Stimulated activated CD8-positive, alpha-beta memory T cell treated with anti-CD3 and anti-CD28 coated beads, Interleukin-4, amount 100 ng/mL, for 48 hours (primary cell): Measurements from ENCODE around the gene INO80C.

Source experiments
- DNase-seq: peaks from one replicate; pipeline ENCODE4 v3.0.0-alpha.2; 2020

INO80C gene, protein sequence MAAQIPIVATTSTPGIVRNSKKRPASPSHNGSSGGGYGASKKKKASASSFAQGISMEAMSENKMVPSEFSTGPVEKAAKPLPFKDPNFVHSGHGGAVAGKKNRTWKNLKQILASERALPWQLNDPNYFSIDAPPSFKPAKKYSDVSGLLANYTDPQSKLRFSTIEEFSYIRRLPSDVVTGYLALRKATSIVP

DNA sequence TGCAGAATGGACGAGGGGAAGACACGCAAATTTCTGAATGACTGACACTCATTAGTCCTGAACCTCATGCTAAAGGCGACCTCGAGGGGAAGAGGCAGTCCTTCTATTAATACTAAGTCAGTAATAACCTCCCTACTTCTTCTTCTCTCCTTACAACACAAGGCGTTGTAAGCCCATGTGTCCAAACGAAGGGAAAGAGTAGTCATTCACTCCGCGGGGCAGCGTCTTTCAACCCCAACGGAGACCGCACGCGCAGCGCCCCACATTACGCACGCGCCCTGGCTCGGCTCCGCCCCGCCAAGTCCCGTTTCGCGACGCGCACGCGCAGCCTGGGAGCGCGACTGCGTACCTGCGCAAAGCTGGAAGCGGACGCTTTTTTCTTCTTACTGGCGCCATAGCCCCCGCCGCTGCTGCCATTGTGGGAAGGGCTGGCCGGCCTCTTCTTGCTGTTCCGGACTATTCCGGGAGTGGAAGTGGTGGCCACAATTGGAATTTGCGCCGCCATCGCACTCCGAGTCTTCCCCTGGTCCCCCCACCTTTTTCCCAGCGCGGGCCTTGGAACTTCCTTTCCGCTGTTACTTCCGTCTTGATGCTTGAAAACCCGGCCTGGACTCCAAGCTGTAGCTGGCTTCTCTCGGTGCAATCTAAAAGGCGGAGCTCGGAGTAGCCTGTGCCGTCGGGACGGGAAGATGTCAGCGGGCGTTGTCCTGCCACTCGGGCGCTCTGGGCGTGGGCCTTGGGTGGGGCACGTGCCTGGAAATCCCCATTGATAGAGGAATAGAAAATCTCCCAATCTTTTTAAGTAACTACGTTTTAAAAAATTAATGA, at the start of gene INO80C:
Gene INO80C (minus strand): TSS at position 591 of the 828 bp plus-strand sequence. CDS start 86 bp downstream, at position 505.
- DNase-seq, result peak; percentile 94

DNA sequence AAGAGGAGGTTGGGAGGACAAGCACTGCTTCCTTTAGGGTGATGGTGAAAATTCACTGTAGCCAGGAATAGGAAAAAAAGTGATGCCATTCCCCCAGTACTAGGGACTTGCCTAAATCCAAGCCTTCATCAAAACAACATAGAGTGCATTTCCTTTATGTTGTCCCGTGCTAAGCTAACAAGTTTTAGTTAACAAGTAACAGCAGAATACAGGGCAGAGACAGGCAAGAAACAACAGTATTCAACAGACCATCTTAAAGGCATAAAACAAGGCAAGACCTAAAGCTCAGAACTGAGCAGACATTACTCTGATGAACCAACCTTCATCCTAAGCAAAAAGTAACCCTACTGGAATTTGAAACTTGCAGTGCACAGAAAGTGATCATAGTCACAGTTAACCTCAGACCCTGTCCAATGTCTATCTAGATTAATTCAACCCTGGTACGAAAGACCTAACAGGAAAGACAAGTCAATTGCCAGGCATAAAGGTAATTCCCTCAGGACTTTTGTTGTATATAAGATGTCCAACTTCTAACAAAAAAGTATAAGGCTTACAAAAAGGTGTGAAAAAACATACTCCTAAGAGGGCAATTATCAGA, 49.3 kb upstream of the INO80C start:
- no peak for DNase-seq

DNA sequence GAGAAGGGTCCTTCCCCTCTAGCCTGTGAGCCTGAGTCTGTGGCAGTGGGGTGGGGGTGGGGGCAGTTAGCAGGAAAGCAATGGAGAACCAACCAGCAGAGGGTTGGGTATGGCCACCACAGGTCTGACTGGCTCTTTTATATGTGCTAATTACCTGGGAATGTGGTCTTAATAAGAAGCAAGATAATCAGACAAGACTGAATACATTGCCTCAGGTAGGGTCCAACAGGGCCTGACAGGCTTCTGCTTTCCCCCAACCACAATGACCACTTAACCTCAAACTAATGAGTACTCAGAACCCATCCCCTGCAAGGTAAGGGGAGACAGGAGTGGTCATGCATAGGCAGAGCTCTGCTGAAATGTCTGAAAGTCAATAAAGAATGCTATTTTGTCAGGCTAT, 44.6 kb upstream of the INO80C start:
- no peak for DNase-seq

DNA sequence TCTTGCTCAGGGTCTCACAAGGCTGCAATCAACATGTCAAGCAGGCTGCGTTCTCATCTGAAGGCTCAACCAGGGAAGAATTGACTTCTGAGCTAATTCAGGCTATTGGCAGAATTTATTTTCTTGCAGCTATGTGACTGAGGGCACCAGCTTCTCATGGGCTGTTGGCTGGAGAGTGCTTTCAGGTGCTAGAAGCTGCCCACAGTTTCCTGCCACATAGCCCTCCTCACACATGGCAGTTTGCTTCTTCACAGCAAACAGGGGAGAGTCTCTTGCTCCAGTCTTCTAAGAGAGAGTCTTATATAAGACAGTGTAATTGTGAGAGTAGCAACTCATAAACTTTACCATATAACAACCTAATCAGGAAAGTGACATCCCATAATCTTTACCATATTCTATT, 37.5 kb upstream of the INO80C start:
- DNase-seq, result no peak

DNA sequence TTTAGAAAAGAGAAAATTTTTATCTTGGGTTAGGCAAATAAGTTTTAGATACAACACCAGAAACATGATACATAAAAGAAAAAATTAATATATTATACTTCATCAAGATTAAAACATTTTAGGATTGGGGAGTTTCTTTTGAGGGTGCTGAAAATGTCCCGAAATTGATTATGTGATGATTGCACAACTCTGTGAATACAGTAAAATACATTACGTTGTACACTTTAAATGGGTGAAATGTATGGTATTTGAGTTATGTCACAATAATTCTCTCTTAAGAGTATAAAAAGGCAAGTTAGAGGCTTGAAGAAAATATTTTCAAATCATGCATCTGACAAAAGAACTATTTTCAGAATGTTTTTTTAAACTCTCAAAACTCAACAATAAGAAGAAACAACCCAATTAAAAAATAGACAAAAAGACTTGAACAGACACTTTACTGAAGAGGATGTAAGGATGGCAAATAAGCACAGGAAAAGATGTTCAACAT, 36.2 kb upstream of the INO80C start:
- no peak for DNase-seq

DNA sequence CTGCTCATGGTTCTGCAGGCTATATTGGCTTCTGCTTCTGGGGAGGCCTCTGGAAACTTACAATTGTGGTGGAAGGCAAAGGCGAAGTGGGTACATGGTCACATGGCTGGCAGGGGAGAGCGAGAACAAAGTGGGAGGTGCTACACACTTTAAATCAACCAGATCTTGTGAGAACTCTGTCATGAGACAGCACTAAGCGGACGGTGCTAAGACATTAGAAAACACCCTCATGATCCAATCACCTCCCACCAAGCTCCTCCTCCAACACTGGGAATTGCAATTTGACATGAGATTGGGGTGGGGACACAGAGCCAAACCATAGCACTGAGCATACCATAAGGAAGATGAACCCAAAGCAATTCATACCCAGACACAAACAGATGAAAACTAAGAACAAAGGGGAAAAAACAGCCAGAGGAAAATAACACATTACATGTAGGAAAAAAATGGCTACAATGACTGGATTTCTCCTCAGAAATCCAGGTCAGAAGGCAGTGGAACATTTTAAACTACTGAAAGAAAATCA, 31.1 kb upstream of the INO80C start:
- no peak for DNase-seq

DNA sequence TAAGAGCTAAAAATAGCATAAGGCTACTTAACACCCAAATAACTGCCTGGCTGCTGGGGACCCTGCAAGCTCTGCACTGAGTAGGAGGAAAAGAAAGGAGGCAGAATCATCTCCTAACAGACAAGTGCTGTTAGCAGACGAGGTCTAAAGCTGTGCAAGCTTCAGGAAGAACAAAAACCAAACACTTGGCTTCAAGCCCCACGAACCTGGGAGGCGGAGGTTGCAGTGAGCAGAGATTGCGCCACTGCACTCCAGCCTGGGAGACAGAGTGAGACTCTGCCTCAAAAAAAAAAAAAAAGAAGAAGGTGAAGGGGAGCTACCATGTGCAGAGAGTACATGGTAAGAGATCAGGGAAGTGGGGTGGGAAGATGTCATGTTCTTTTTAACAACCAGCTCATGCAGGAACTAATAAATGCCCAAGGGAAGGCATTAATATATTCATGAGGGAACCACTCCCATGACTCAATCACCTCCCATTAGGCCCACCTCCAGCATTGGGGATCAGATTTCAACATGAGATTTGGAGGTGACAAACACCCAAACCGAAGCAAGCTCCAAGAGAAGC, 28.8 kb upstream of the INO80C start:
- DNase-seq, result no peak

DNA sequence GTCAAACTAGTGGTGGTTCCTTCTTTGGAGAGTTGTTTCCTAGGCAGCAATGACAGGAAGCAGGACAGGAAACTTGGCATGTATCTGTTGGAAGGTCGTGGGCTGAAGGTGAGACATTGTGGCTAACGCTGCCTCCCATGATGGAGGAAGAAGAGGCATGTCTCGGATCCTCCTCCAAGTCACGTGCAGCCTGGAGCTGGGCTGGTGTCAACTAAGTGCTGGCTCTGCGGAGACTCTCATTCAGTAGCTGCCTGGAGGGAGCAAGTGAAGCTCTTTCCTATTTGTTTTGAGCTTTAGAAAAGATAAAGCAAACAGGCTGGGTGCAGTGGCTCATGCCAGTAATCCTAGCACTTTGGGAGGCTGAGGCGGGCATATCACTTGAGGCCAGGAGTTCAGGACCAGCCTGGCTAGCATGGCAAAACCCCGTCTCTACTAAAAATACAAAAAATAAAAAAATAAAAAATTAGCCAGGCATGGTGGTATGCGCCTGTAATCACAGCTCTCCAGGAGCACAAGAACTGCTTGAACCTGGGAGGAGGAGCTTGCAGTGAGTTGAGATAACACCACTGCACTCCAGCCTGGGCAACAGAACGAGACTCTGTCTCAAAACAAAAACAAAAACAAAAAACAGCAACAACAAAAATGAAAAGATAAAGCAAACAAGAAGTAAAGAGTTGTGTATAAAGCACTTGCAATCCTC, 28.2 kb upstream of the INO80C start:
- DNase-seq, result no peak

DNA sequence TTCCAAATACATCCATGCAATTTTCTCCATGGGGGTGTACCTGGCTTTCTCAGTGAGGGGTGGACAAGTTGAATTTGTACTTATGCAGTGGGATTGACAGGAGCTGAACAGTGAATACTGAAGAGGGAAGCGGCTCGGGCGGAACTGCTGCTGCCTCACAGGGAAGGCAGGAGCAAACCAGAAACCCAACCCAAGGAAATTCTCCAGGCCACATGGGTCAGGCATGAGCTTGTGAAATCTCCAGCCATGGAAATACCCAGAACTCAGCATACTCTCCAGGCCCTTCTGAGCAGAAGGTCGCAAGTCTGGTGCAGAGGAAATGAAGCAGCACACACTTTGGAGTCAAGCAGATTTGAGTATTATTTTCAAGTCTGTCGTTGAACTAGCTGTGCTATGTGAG, 26.5 kb upstream of the INO80C start:
- no peak for DNase-seq

DNA sequence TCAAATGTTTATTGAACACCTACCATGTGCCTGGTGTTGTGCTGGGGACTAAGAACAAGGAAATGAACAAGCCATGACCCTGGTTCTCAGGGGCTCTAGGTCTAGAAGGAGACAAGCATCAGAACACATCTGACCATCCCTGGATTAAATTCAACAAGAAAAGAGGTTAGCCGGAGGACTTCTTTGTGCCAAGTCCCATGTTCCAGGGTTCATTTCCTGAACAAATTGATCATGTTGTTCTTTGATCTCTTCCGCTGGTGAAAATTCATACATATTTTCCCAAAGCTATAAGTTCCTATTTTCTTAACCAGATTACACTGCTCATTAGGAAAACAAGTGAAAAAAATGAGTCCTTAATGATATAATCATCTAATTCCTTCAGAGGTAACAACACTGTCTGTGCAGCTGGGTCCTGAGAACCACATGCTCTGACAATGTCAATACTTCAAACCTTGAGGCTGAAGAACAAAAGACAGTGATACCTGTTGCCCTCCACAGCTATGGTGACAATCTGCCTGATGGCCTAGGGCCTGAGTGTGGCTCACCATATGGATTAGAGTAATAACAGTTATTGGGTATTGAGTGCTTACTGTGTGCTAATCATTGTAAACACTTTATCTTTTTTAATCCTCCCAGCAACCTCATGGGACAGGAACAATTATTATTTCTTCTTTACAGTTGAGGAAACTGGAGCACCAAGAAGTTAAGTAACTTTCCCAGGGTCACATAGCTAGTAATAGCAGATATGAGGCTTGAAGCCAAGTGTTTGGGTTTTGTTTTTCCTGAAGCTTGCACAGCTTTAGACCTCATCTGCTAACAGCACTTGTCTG, 24.6 kb upstream of the INO80C start:
- no peak for DNase-seq

DNA sequence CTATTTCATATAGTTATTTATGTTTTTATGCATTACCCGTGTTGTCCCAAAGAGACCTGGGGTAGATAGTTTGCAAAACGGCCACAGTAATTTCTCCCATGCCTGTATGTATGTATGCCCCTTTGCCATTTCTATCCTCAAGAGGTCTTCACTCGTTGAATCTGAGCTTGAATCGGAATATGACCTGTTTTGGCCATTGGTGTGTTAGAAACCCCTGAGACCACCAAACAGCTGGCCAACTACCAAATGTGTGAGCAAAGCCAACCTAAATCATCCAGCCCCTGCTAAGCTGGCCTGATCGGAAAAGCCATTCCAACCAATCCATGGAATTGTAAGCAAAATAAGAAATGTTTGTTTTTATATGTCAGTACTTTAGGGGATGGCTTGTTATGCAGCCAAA, 23.4 kb upstream of the INO80C start:
- DNase-seq, result no peak

DNA sequence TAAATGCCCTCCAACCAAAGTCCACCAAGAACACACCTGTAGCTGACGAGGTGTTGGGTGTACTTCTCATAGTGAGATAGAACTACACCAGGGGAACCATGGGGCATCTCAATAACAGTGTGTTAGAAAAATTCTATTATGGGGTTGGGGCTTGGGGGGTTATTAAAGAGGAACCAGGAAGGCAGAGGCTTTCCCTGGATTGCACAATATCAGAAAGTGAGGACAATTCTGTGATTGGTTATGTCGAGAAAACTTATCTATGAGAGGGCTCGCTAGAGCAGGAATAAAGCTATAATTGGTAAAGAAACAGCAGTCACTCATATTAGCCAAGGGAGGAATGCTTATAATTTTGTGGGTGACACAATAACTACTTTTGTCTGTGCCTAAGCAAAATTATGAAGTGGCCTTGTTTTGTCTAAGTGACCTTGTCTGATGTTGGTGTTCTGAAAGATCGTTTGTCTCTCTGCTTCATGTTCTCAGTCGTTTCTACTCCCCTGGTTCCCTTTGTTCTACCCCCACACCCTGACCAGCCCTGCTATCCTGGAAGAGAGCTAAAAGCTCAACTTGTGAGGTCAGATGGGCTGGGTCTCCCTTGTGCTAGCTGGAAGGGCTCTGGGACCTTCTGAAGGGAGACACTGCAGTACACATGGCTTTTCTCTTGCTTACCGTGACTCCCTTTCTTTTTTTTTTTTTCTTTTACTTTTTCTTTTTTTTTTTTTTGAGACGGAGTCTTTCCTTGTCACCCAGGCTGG, 21.6 kb upstream of the INO80C start:
- DNase-seq, result no peak

DNA sequence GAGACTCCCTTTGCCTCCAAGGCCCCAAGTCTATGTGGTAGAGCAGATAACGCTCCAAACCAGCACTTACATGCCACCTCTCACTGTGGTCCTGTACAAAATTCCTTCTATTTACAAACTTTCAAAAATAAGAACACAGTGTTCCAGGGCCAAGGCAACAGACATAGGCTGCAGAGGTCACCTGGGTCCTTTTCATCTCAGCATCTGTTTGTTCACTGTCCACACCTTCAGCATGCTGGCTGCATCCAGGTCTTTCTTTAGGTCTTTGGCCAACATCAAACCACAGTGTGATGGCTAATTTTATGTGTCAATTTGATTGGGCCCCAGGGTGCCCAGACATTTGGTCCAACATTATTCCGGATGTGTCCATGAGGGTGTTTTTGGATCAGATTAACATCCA, 20.0 kb upstream of the INO80C start:
- DNase-seq, result no peak

DNA sequence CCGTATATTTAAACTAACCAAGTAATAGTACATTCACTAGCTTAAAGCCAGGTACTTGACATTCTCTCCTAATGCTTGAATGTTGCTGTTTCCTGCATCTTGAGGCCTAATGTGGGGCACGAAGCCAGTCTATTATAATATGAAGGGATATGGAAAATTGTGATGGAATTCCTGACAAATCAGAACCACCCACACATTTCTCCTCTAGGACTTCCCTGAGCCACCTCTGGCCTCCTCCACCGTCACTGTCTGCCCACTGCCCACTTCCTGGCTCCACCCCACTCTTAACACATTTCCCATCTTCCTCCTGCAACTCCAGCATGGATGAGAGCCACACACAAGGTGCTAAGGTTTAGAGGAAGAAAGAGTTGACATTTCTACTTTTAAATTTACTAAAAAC, 19.0 kb upstream of the INO80C start:
- DNase-seq, result no peak

DNA sequence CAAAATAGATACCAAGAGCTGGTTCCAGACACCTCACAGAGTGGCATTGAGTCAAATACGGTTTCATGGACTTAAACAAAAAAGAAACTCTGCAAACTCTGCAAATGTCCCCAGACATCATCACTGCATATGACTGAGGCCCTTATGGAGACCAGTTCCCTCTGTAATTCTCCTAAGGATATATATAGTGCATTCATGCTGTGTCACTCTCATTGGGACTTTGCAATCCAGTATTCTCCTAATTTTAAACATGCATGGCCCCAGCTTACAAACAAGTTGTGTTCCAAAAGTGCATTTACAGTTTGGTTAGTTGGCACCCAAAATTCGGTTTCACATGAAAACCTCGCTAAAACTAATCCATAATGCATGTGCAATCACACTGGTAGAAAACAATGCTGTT, 18.6 kb upstream of the INO80C start:
- no peak for DNase-seq

DNA sequence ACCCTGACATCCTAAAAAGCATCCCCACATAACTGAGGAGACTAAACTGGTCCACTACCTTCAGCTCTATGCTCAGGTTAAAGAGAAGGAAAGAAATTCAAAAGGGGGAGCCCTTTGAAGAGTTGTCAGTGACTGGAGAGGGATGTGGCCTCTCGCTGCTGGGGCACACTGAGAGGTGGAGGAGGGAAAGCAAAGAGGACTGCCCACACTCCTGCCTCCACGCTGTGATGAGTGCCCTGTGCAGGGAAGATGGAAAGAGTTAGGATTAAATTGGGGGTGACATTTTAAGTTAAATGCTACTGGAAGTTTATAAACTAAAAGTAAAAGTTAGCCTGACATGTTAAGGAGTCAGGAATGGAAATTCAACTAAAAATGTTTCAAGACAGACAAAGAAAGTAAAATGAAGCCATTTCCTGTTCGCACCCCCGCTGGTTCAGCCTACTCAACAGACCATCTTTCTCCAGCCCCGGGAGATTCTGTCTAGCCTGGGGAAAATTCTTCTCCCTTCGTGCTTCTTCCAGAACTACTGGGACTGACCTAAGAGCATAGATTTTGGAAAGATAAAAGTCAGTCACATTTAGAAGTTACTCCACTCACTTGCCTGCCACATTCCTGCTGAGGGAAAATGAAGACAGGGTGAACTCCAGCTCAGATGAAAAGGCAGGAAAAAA, 17.8 kb upstream of the INO80C start:
- DNase-seq, result no peak

DNA sequence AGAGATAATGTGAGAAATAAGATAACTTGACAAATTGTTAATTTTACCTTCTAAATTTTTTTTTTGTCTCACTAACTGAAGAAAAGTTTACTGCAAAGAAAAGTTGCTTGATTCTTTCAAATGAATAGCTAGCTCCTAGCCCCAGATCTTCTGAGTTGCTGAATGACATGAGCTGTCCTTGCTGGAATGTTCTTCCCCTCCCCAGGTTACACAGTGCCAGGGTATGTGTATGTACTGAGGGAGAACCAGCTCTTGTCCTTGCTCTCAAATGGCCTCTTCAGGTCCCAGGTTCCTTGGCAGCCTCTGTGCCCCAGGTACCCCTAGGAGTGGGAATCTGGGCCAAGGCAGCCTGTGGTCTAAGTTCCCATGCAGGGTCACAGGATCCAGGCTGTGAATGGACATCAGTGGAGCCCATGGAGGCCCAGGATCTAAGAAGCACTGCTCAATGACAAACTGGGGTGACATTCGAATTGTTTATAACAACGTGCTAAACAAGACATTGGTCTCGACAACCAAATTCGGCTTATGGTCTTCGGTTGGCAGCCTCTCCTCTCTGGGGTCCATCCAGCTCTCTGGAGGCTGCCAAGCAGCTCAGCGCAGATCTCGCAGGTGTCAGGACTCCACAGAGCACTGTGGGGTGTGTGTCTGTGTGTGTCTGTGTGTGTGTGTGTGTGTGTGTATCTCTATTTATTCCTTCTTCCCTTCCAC, 17.1 kb upstream of the INO80C start:
- DNase-seq, result no peak

DNA sequence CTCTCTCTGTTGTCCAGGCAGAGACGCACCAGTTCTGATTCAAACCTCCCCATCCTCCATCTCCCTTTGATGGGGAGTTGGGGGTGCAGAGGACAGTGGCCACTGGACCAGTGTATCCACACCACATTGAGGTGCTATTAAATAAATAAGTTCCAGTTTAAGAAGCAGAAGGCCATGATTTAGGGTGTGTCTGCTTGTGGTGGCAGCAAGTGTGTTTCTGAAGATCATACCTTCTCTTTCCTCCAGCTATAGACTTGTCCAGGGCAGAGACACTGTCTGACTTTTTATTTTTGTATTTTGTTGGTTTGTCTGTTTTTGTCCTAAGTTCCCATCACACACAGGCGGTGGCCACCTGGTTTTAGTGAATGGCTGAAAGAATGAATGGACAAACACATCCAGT, 16.5 kb upstream of the INO80C start:
- no peak for DNase-seq

DNA sequence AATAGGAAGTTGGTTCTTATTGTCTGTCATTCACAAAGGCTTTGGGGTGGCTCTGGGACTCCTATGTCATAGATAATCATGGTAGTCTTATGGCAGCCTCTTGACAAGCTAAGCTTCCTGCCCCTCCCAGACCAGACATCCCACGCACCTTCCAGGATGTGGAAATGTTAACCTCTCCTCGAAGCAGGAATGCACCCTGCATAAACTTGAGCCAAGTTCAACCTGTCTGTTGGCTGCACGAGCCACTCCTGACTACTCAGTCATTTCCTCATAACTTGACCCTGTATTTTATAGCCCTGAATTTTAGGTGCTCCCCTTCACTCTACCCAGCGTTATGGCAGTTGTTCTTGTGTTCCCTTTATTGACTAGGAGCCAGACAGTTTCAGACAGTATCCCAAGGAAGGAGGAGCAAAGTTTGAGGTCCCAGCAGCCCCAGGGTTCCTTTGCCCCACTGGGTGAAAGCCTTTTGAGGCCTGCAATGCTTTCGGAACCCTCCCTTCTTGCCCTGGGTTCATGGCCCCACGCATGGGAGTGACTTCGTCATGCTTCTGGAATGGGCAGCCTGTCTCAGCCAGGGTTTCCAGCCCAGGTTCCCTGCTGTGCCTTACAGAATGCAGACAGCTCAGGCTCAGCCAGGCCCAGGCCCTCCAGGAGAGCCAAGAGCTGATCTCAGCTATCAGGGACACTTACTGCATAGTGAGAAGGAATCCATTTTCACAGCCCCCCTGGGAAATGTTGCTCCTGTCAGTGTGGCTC, 15.6 kb upstream of the INO80C start:
- DNase-seq, result no peak
